OCI-LY3 (cell line): ENCODE data around the gene EXOSC3.

Experiments used
- CTCF ChIP-seq: fragments of 200-600, 300-600 bp; sonication (generic); IDR thresholded peaks from 2 replicates; pipeline ENCODE4 v1.5.1; 2014; ENCODE audit warnings: antibody characterized with exemption, low read length, low read depth
- EZH2phosphoT487 ChIP-seq: fragments of 200-600 bp; shearing (Covaris generic); IDR thresholded peaks from 2 replicates; pipeline ENCODE4 v1.6.1; 2018; ENCODE audit warnings: antibody characterized with exemption, mixed run types, low read depth

DNA sequence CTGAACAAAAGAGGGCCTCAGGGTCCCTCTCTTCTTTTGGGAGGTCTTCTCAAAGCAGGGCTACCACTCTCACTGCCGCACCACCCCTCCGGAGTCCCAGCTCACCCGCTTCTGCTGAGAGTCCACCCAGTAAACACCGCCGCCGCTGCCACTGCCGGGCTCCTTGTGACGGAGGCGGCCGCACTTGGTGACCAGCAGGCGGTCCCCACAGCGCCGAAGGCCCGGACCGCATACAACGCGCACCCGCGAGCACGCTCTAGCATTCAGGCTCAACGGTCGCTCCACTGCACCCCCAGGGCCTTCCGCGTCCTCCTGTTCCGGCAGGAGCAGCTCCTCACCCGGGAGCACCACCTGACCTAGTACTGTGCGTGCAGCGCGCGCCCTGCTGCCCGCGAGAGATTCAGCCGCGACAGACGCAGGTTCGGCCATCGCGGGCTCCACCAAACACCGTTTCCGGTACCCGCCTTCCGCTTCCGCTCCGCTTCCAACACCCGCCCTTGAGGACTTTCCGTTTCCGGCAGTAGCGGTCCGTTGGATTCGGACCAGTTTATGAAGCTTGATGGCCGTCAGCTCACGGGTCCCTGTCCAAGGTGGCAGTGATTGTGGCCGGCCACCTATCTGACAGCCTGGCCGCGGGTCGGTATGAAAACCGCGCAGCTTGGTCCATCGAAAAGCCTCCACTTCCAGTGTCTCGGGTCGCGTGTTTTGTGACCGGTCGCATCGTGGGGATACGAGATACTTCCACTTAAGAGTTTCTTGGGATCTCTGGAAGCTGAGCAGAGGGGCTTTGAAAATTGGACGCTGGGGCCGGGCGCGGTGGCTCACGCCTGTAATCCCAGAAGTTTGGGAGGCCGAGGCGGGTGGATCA is at the start of gene EXOSC3:
- no peak for TF ChIP-seq CTCF
- no peak for TF ChIP-seq EZH2phosphoT487
